MM.1S (cell line): ENCODE results near the gene KIAA1191.

ENCODE experiments used
- DNase-seq: peaks from one replicate; pipeline ENCODE4 v3.0.0-alpha.2; 2015
- H2AFZ ChIP-seq: fragments of 300-600 bp; sonication (generic); 2 replicates; pipeline ENCODE4 v1.6.0; 2016; ENCODE audit warnings: antibody characterized with exemption, low read length
- H3F3A ChIP-seq: fragments of 300-600 bp; sonication (generic); 2 replicates; pipeline ENCODE4 v1.6.1; 2016; ENCODE audit warnings: mild to moderate bottlenecking, antibody characterized with exemption, low read length, moderate library complexity, mixed read lengths; ENCODE audit not compliant: insufficient read depth
- H3K27ac ChIP-seq: fragments of 300-600 bp; sonication (generic); 2 replicates; pipeline ENCODE4 v1.5.1; 2016; ENCODE audit warnings: mild to moderate bottlenecking, low read length
- H3K27me3 ChIP-seq: fragments of 300-600 bp; sonication (generic); replicated peaks from 2 replicates; pipeline ENCODE4 v1.6.0; 2016; ENCODE audit warnings: low read length; ENCODE audit not compliant: insufficient read depth
- H3K36me3 ChIP-seq: fragments of 300-600 bp; sonication (generic); replicated peaks from 2 replicates; pipeline ENCODE4 v1.6.1; 2016; ENCODE audit warnings: mild to moderate bottlenecking, low read length, mixed read lengths; ENCODE audit not compliant: insufficient read depth
- H3K4me1 ChIP-seq: fragments of 300-600 bp; sonication (generic); 2 replicates; pipeline ENCODE4 v1.6.1; 2016; ENCODE audit warnings: low read length, mixed read lengths
- H3K4me2 ChIP-seq: fragments of 300-600 bp; sonication (generic); 2 replicates; pipeline ENCODE4 v1.6.0; 2016; ENCODE audit warnings: low read depth, low read length
- H3K4me3 ChIP-seq: fragments of 300-600 bp; sonication (generic); 2 replicates; pipeline ENCODE4 v1.5.1; 2016; ENCODE audit warnings: low read length, mixed read lengths
- H3K79me2 ChIP-seq: fragments of 300-600 bp; sonication (generic); 2 replicates; pipeline ENCODE4 v1.6.1; 2016; ENCODE audit warnings: mixed run types, low read length, mixed read lengths
- H3K9ac ChIP-seq: fragments of 300-600 bp; sonication (generic); 2 replicates; pipeline ENCODE4 v1.6.1; 2016; ENCODE audit warnings: low read length, mixed read lengths
- H3K9me2 ChIP-seq: fragments of 300-600 bp; sonication (generic); replicated peaks from 2 replicates; pipeline ENCODE4 v1.6.1; 2016; ENCODE audit warnings: mild to moderate bottlenecking, low read length, mixed read lengths; ENCODE audit not compliant: insufficient read depth
- H3K9me3 ChIP-seq: fragments of 300-600 bp; sonication (generic); replicated peaks from 2 replicates; pipeline ENCODE4 v1.6.1; 2016; ENCODE audit warnings: mild to moderate bottlenecking, low read length, mixed read lengths; ENCODE audit not compliant: insufficient read depth
- H4K20me1 ChIP-seq: fragments of 300-600 bp; sonication (generic); 2 replicates; pipeline ENCODE4 v1.6.1; 2016; ENCODE audit warnings: mild to moderate bottlenecking, low read length, moderate library complexity, mixed read lengths; ENCODE audit not compliant: insufficient read depth
- CTCF ChIP-seq: fragments of 300-600 bp; sonication (generic); IDR thresholded peaks from 2 replicates; pipeline ENCODE4 v1.5.1; 2016; ENCODE audit warnings: antibody characterized with exemption, low read length, mixed read lengths
- EZH2 ChIP-seq: fragments of 300-600 bp; sonication (generic); optimal IDR thresholded peaks from 2 replicates; pipeline ENCODE3; 2017; ENCODE audit warnings: low read depth, mild to moderate bottlenecking, antibody characterized with exemption, low read length, mixed read lengths
- EZH2phosphoT487 ChIP-seq: fragments of 300-600 bp; sonication (generic); IDR thresholded peaks from 2 replicates; pipeline ENCODE4 v1.6.1; 2018; ENCODE audit warnings: antibody characterized with exemption, low read length

Gene KIAA1191

GRCh38 chr5:176383248-176383905 is 21.8 kb upstream of the KIAA1191 start:
- Histone ChIP-seq H3F3A (0 out of 2 replicates have a peak, but pooled peaks cover 5% of the 10 kb centered on the region), H3K4me2 (no peak overlapping the region), H3K9me2 (no peaks in the 10 kb centered on the region), H4K20me1 (peaks cover 8% of the 10 kb centered on the region; the same call in 1 of the 2 replicates), H3K9ac (no peak overlapping the region), H3K27me3 (no peaks in the 10 kb centered on the region), H3K79me2 (peaks cover 44% of the 10 kb centered on the region), H3K9me3 (no peaks in the 10 kb centered on the region), H2AFZ (no peak overlapping the region), H3K4me1 (peaks cover 5% of the 10 kb centered on the region; the same call in 1 of the 2 replicates), H3K4me3 (no peak overlapping the region), H3K36me3 (peaks cover 14% of the 10 kb centered on the region; the same call in 1 of the 2 replicates), H3K27ac (no peak overlapping the region)
- DNase-seq = no peak
- TF ChIP-seq EZH2phosphoT487 = no peak
- TF ChIP-seq EZH2 = no peak
- TF ChIP-seq CTCF = no peak

- Histone ChIP-seq H3K36me3 (peaks cover 14% of the 10 kb centered on the region; the same call in 1 of the 2 replicates), H3K79me2 (peaks cover 38% of the 10 kb centered on the region), H3K4me3 (no peak overlapping the region), H3K4me1 (peaks cover 5% of the 10 kb centered on the region; the same call in 1 of the 2 replicates), H4K20me1 (peaks cover 8% of the 10 kb centered on the region; the same call in 1 of the 2 replicates), H3K9ac (no peak overlapping the region), H3K9me2 (no peaks in the 10 kb centered on the region), H2AFZ (no peak overlapping the region), H3F3A (0 out of 2 replicates have a peak, but pooled peaks cover 5% of the 10 kb centered on the region), H3K9me3 (no peaks in the 10 kb centered on the region), H3K27ac (no peak overlapping the region), H3K27me3 (no peaks in the 10 kb centered on the region), H3K4me2 (no peak overlapping the region)
- DNase-seq = no peak
- no peak for TF ChIP-seq CTCF
- no peak for TF ChIP-seq EZH2phosphoT487
- no peak for TF ChIP-seq EZH2
Measured at GRCh38 chr5:176382721-176383120, 21.2 kb upstream of the KIAA1191 start.

- H3K4me3 ChIP-seq = no peak overlapping the region
- H2AFZ ChIP-seq = no peak overlapping the region
- 0 out of 2 replicates have a peak, but pooled peaks cover 5% of the 10 kb centered on the region for H3F3A ChIP-seq
- H3K79me2 ChIP-seq = peaks cover 30% of the 10 kb centered on the region
- no peak for DNase-seq
- no peaks in the 10 kb centered on the region for H3K9me3 ChIP-seq
- TF ChIP-seq CTCF (no peak), EZH2 (no peak), EZH2phosphoT487 (no peak)
- H3K36me3 ChIP-seq = peaks cover 14% of the 10 kb centered on the region; the same call in 1 of the 2 replicates
- H3K4me2 ChIP-seq = no peak overlapping the region
- H4K20me1 ChIP-seq = peaks cover 8% of the 10 kb centered on the region; the same call in 1 of the 2 replicates
- no peaks in the 10 kb centered on the region for H3K27me3 ChIP-seq
- H3K27ac ChIP-seq = no peak overlapping the region
- no peak overlapping the region for H3K9ac ChIP-seq
- H3K9me2 ChIP-seq = no peaks in the 10 kb centered on the region
- 0 out of 2 replicates have a peak, but pooled peaks cover under 1% of the 10 kb centered on the region for H3K4me1 ChIP-seq
Measured at GRCh38 chr5:176381979-176382378, 20.4 kb upstream of the KIAA1191 start.
